HepG2 (cell line): Measurements from ENCODE around the gene C2orf80. TPM values are rescaled to one million over a fixed set of nuclear protein-coding genes. Genes with fewer than 3 reads are reported as not detected.
A peak's percentile ranks its signal among the peaks of the same experiment; 100 is the strongest.

Experiments
- FOXP4 ChIP-seq: sonication (generic); formaldehyde crosslinking; IDR thresholded peaks from 2 replicates; pipeline ENCODE4 v1.4.0; 2020; ENCODE audit warnings: missing genetic modification reagents
- HDAC2 ChIP-seq: sonication (generic); formaldehyde crosslinking; IDR thresholded peaks from 2 replicates; pipeline ENCODE4 v1.4.0; 2020; ENCODE audit warnings: missing genetic modification reagents
- HOXA3 ChIP-seq: sonication (generic); formaldehyde crosslinking; IDR thresholded peaks from 2 replicates; pipeline ENCODE4 v1.5.0; 2020; ENCODE audit warnings: missing genetic modification reagents
- MED8 ChIP-seq: sonication (generic); formaldehyde crosslinking; IDR thresholded peaks from 2 replicates; pipeline ENCODE4 v1.8.1; 2023; ENCODE audit warnings: mild to moderate bottlenecking, missing genetic modification reagents; ENCODE audit not compliant: insufficient replicate concordance
- MTA3 ChIP-seq: sonication (generic); formaldehyde crosslinking; IDR thresholded peaks from 2 replicates; pipeline ENCODE4 v1.4.0; 2020; ENCODE audit warnings: missing genetic modification reagents
- MTERF4 ChIP-seq: sonication (generic); formaldehyde crosslinking; IDR thresholded peaks from 2 replicates; pipeline ENCODE4 v1.8.0; 2023; ENCODE audit warnings: mild to moderate bottlenecking, missing genetic modification reagents
- PREB ChIP-seq: sonication (generic); formaldehyde crosslinking; IDR thresholded peaks from 2 replicates; pipeline ENCODE4 v1.4.0; 2020; ENCODE audit warnings: missing genetic modification reagents
- RFXANK ChIP-seq: IDR thresholded peaks from 2 replicates; pipeline ENCODE4 v1.6.1; 2016
- SP140L ChIP-seq: sonication (generic); formaldehyde crosslinking; IDR thresholded peaks from 2 replicates; pipeline ENCODE4 v1.4.0; 2020; ENCODE audit warnings: missing genetic modification reagents, borderline replicate concordance
- TAF15 ChIP-seq: fragments of 200-400 bp; formaldehyde crosslinking; IDR thresholded peaks from one replicate; pipeline ENCODE4 v1.6.1; 2018; ENCODE audit warnings: mild to moderate bottlenecking, low read depth, low read length; ENCODE audit not compliant: poor library complexity, severe bottlenecking
- ZNF598 ChIP-seq: sonication (generic); formaldehyde crosslinking; IDR thresholded peaks from 2 replicates; pipeline ENCODE4 v1.5.1; 2020; ENCODE audit warnings: mild to moderate bottlenecking, missing genetic modification reagents, borderline replicate concordance
- ZNF619 ChIP-seq: sonication (generic); formaldehyde crosslinking; IDR thresholded peaks from 2 replicates; pipeline ENCODE4 v1.4.0; 2020; ENCODE audit warnings: mild to moderate bottlenecking, missing genetic modification reagents
- ZNF740 ChIP-seq: sonication (generic); formaldehyde crosslinking; IDR thresholded peaks from 2 replicates; pipeline ENCODE4 v1.4.0; 2020; ENCODE audit warnings: missing genetic modification reagents
- polyA plus RNA-seq, 8 experiments: library from polyadenylated mRNA; depleted of rRNA in 3 of 8; stranded (reverse) in 7 of 8; unstranded in 1 of 8; fragments of >200 nt; fragmentation: Illumina TruSeq in 4 of 8; extraction: Trizol in 4 of 8; gene quantifications; 2 replicates each; pipeline versions ENCODE4 v1.2.1 to v1.2.3, GENCODE V29; 2011 to 2016; ENCODE audit warnings: low read depth in 4 of 8, missing spikeins in 1 of 8, mixed read lengths in 1 of 8; ENCODE audit not compliant: insufficient read depth in 1 of 8
- total RNA-seq, 5 experiments: library from RNA; depleted of rRNA; stranded (reverse); fragments of >200 nt; fragmentation: Illumina TruSeq; extraction: Trizol; gene quantifications; 2 replicates each; pipeline ENCODE4 v1.2.3, GENCODE V29; 2016; ENCODE audit warnings: low read depth in 1 of 5
- TF ChIP-seq, protein P1 (sequence below): sonication (generic); formaldehyde crosslinking; IDR thresholded peaks from 2 replicates; pipeline ENCODE4 v1.4.0; 2020; ENCODE audit warnings: missing genetic modification reagents
- TF ChIP-seq, protein P2 (sequence below): sonication (generic); formaldehyde crosslinking; conservative IDR thresholded peaks from 2 replicates; pipeline ENCODE4 v1.4.0; 2020; ENCODE audit warnings: missing genetic modification reagents
- TF ChIP-seq, protein P3 (sequence below): IDR thresholded peaks from 2 replicates; pipeline ENCODE4 v1.6.1; 2016; ENCODE audit warnings: mild to moderate bottlenecking
- TF ChIP-seq, protein P4 (sequence below): sonication (generic); formaldehyde crosslinking; IDR thresholded peaks from 2 replicates; pipeline ENCODE4 v1.5.1; 2020; ENCODE audit warnings: mild to moderate bottlenecking, missing genetic modification reagents, borderline replicate concordance

Gene C2orf80
- total and polyA plus RNA-seq, 2 of the 13 experiments (the other 11 are each of a cell fraction or from before 2014, with no cell fraction given) = not detected

GRCh38 chr2:208175069-208175839 is 14.6 kb downstream of the C2orf80 start (continued):
- TF ChIP-seq MTERF4 (CRISPR knock-in tag) (no peak), HDAC2 (CRISPR knock-in tag) (0 out of 2 replicates have a peak, but pooled peaks have one; percentile 37), MTA3 (CRISPR knock-in tag) (no peak), ZNF740 (CRISPR knock-in tag) (no peak; the same call in 1 of the 2 replicates), PREB (CRISPR knock-in tag) (no peak), MED8 (CRISPR knock-in tag) (no peak), HOXA3 (CRISPR knock-in tag) (peak; percentile 36; the same call in 1 of the 2 replicates), TAF15 (no peak), ZNF598 (CRISPR knock-in tag) (no peak), FOXP4 (CRISPR knock-in tag) (0 out of 2 replicates have a peak, but pooled peaks have one; percentile 28), ZNF619 (no peak), SP140L (CRISPR knock-in tag) (no peak), RFXANK (CRISPR knock-in tag) (no peak)
- TF ChIP-seq, protein P1, sequence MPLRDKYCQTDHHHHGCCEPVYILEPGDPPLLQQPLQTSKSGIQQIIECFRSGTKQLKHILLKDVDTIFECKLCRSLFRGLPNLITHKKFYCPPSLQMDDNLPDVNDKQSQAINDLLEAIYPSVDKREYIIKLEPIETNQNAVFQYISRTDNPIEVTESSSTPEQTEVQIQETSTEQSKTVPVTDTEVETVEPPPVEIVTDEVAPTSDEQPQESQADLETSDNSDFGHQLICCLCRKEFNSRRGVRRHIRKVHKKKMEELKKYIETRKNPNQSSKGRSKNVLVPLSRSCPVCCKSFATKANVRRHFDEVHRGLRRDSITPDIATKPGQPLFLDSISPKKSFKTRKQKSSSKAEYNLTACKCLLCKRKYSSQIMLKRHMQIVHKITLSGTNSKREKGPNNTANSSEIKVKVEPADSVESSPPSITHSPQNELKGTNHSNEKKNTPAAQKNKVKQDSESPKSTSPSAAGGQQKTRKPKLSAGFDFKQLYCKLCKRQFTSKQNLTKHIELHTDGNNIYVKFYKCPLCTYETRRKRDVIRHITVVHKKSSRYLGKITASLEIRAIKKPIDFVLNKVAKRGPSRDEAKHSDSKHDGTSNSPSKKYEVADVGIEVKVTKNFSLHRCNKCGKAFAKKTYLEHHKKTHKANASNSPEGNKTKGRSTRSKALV = peak; percentile 50; the same call in 1 of the 2 replicates
- TF ChIP-seq, protein P2, sequence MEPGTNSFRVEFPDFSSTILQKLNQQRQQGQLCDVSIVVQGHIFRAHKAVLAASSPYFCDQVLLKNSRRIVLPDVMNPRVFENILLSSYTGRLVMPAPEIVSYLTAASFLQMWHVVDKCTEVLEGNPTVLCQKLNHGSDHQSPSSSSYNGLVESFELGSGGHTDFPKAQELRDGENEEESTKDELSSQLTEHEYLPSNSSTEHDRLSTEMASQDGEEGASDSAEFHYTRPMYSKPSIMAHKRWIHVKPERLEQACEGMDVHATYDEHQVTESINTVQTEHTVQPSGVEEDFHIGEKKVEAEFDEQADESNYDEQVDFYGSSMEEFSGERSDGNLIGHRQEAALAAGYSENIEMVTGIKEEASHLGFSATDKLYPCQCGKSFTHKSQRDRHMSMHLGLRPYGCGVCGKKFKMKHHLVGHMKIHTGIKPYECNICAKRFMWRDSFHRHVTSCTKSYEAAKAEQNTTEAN (CRISPR knock-in tag) = 0 out of 2 replicates have a peak, but pooled peaks have one; percentile 37
- TF ChIP-seq, protein P3, sequence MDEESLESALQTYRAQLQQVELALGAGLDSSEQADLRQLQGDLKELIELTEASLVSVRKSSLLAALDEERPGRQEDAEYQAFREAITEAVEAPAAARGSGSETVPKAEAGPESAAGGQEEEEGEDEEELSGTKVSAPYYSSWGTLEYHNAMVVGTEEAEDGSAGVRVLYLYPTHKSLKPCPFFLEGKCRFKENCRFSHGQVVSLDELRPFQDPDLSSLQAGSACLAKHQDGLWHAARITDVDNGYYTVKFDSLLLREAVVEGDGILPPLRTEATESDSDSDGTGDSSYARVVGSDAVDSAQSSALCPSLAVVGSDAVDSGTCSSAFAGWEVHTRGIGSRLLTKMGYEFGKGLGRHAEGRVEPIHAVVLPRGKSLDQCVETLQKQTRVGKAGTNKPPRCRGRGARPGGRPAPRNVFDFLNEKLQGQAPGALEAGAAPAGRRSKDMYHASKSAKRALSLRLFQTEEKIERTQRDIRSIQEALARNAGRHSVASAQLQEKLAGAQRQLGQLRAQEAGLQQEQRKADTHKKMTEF (CRISPR knock-in tag) = peak; percentile 45; the same call in 1 of the 2 replicates
- TF ChIP-seq, protein P4, sequence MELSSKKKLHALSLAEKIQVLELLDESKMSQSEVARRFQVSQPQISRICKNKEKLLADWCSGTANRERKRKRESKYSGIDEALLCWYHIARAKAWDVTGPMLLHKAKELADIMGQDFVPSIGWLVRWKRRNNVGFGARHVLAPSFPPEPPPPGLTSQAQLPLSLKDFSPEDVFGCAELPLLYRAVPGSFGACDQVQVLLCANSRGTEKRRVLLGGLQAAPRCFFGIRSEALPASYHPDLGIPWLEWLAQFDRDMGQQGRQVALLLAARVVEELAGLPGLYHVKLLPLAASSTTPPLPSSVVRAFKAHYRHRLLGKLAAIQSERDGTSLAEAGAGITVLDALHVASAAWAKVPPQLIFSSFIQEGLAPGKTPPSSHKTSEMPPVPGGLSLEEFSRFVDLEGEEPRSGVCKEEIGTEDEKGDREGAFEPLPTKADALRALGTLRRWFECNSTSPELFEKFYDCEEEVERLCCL (CRISPR knock-in tag) = no peak
